HK-2 (cell line): Measurements from ENCODE around the gene PHF5A.
"Not testable (repeated sequence)": the region's sequence is repeated elsewhere in the genome, so short reads cannot be mapped to it uniquely, and the experiment has no call there.

Experiments used
- DNase-seq: peaks from one replicate; pipeline ENCODE4 v3.0.0-alpha.2; 2018; ENCODE audit not compliant: unreplicated experiment

Gene PHF5A

DNA sequence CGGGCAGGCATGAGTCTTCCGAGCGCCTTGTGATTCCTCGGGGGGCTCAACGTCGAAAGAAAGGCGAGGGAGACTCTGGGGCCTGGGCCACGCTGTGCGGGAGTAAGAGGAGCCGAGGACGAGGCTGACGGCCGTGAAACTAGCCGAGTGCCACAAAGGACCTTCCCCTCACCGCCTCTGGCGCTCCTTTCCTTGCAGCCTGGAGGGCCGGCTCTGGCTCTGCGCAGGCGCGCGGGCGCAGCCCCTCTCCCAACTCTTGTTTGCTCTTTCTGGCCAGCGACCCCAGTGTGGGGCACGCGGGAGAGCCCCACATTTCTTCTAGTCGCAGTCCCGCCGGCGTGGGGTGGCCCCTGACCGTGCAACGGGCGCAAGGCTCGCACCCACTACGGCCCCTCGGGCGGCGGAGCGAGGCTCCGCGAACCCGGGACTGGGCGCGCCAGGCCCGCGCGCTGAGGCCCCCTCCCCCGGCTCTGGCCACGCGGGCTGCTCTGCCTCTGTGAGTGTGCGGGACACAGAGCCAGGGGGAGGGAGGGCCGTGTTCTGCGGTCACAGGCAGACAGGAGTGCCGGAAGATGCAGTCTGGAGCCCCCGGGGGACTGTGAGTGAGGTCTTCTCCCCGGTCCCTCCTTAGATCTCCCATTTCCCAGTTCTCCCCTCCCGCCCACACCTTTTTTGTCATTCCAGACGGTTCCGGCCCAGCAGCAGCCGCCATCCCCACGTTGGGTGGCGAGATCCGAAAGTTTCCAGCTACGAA lies 20.9 kb downstream of the PHF5A start:
- peak; percentile 66 for DNase-seq

DNA sequence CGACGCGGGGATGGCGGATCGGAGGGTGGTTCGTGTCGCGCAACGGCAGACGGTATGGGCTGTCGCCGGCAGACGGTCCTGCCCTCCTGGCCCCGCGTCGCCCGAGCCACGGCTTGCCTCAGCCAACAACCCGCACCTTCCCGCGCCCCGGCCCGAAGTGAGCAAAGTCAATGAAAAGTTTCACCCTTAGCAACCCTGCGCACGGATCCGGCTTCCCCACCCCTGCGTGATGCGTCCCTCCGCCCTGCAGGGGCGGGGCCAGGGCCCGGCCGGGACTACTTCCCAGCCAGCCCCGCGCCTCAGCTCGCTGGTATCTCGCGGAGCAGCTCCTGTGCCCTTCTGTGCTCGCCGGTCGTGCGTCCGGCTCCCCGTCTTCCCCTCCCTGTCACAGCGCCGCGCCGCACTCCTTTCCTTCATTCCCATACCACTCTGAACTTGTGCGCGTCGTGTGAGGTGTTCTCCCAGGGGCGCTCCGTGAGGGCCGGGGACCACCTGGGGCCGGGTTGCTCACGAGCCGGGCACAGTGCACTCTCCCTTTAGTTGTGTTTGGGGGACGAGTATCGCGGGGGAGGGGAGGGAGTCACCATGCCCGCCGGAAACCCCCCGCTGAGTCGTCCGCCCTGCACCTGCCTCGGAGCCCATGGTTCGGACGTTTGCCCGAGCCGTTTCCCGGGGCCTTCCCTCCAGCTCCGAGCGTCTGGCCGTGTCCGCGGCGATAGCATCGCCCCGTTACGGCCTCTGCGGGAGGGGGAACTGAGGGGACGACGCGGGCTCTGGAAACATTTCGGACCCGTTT lies 21.7 kb downstream of the PHF5A start, which contains the start of gene TOB2:
TOB2 (minus strand) TSS at position 163 of the 796 bp plus-strand sequence. CDS start 9,456 bp downstream, outside the sequence.
- DNase-seq: peak; percentile 91

DNA sequence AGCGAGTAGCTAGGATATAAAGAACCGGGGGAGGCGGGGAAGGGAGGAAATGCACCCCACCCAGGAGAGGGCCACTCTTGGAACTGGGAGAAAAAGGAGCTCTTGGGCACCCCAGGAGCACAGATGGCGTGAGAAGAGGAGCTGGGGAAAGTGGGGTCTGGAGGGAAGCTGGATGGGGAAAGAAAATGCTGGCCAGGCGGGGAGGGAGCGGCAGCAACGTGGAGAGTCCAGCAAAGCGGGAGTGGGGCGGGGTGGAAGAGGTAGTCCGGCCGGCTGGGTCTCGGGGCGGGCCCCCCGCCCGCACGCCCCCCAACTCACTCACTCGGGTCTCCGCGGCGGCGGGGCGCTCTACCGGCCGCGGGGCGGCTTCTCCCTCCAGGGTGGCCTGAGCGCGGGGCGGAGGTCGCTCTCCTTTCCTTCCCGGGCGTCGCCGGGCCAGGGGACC lies 22.4 kb downstream of the PHF5A start:
- DNase-seq: peak; percentile 15

DNA sequence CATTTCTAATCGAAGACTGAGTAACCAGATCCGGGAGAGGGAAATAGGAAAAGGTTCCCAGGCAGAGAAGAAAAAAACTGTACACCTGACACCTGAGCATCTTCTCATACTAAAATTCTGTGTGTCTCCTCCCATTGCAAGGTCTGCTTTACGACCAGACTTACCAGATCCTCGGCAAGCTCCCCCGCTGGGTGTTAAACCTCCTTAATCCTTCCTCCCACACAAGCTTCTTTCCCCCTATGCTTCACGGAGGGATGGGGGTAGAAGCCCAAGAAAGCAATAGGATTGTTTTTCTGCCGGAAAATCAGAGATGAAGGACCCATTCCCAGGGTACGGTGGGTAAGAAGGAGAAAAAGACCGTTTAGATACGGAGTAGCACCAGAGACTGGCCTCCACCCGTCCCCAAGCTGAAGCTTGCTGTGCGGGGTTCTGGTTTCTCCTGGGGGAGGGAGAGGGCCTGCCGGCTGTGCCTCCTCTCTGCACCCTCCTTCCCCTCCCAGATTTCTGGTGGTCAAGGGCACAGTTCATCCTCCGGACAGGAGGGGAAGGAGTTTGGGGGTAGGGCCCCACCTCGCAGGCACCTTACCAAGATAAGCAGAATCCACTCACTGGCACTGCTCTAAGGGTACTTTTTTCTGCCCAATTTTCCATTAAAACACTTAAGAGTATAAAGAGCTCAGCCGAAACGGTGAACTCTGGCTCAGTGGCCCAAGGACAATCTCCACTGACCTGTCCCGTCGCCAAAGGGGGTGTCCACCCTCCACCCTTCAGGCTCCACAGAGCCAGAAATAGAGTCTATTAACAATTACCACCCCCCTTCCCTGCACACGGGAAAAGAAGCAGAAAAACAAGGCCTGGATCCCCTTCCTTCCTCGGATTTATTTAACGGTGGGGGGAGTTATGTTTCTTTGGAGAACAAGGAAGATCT lies 23.1 kb downstream of the PHF5A start:
- DNase-seq: peak; percentile 16

DNA sequence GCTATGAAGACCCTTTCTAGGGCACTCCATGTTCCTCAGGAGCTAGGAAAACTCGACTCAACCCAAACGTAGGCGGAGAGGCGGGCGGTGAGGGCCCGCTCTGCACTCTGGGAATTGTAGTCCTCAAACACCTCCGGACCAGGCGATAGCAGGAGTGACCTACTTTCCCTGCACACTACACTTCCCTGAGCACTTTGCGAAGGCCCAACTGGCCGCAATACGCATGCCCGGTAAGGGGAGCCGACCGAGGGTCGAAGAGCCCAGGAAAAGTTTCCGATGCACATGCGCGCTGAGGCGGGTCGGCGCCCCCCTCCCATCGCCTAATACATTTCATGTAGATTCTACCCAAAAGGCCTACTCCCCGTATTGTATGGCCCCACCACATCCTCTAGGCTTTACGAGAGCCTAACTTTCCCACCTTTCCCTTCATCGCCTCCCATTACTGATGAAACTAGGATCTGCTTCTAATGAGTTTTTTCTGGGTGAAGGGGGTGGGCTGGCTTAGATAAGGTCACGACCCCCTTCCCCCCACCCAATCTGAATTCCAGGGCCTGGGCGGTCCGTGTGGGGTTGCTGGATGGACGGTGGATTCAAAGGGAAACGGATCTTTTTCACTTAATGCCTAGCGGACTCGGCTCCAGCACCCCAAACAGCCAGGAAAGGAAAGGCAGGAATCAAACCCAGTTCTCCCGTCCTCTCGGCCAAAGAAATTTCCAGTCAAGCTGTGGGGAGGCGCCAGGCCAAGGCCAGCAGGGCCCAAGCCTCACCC lies 23.9 kb downstream of the PHF5A start:
- peak; percentile 85 for DNase-seq

DNA sequence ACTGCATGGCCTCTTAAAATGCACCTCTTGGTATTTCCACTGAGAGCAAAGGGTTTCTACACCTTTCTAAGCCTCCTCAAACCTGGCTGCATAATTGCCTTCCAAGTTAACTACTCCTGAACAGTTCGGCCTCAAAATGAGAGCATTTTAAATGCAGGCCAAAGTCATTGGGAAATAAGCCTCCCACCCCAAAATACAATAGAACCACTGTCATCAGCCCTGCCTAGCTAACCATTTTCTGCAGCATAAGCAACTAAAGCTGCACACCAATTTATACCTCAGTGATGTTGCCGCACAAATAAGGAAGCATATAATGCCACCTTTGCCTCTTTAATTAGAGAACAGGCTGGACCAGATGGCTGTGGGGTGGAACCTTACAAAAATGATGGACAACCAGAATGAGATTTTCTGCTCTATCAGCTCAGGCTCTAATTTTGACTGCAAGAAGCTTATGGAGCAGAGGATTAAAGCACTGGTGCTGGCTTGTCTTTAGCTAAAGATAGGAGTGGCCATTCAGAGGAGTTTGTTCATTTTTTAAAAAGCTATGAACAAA lies 26.2 kb downstream of the PHF5A start:
- no peak for DNase-seq

DNA sequence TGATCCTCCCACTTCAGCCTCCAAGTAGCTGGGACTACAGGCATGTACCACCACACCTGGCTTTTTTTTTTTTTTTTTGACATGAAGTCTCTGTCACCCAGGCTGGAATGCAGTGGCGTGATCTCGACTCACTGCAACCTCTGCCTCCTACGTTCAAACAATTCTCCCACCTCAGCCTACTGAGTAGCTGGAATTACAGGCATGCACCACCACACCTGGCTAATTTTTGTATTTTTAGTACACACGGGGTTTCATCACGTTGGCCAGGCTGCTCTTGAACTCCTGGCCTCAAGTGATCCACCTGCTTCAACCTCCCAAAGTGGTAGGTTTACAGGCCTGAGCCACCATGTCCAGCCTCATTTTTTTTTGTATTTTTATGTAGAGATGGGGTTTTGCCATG lies 28.0 kb downstream of the PHF5A start:
- not testable (repeated sequence) for DNase-seq

DNA sequence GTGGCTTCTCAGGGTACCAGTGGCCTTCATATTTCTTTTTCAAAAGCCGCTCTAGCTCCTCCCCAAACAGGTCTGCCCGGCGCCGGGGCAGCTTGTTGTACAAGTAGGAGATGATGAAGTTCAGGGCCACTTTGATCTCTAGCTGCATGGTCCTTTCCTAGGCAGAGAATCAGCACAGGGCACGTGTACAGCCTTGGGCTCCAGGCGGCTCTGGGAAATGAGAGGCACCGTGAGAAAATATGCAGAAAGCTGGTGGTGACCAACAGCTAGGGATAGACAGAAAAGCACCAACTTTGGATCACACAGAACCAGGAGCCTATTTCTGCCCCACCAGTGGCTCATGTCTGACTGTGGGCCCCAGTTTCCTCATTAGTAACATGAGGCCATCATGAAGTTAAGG lies 31.3 kb downstream of the PHF5A start:
- no peak for DNase-seq

DNA sequence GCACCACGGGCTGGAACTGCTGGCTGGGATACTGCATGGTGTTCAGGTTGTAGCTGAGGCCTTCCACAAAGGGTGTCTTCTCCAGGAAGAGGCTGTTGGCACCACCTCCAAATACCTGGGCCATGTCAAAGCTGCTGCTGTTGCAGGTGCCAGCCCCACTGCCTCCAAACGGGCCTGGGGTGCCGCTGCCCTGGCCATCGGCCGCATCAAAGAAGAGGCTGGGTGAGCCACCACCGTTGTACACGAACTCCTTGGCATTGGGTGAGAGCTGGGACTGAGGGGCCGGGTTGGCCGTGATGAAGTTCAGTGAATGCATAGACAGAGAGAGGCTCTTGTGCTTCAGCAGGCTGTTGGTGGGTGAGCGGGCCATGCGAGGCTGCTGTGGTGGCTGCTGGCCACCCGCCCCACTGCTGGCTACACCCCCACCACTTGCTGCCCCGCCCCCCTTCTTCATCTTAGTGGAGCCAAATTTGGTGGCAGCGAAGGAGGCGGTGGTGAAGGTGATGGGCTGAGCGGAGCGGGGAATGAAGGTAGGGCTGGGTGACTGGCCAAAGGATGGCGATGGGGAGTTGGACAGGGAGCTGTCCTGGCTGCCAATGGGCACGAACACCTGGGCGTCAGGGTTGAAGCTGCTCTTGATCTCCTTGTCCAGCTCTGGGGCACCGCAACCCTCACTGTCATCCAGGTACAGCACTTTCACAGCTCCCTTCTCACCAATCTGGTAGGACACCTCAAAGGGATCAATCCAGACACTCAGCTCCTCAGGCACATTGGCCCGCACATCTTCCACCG lies 32.0 kb downstream of the PHF5A start:
- no peak for DNase-seq

DNA sequence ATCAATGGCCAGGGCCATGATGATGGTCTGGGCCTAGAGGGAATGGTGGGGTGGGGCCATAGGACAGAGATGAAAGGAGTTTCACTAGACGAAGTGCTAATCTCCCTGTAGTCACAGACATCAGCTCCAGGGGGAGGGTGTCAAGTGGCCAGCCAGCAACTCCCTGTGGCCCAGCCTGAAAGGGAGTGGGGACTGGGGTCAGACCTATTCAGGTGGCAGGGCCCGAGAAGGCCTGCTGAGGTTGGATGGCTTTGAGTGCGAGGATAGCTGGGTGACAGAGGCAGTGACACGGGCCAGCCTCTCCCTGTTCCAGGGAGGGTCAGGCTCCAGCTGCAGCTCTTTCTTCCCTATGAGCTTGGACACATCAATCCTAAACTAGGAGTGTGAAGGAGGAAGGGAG lies 32.9 kb downstream of the PHF5A start:
- no peak for DNase-seq

DNA sequence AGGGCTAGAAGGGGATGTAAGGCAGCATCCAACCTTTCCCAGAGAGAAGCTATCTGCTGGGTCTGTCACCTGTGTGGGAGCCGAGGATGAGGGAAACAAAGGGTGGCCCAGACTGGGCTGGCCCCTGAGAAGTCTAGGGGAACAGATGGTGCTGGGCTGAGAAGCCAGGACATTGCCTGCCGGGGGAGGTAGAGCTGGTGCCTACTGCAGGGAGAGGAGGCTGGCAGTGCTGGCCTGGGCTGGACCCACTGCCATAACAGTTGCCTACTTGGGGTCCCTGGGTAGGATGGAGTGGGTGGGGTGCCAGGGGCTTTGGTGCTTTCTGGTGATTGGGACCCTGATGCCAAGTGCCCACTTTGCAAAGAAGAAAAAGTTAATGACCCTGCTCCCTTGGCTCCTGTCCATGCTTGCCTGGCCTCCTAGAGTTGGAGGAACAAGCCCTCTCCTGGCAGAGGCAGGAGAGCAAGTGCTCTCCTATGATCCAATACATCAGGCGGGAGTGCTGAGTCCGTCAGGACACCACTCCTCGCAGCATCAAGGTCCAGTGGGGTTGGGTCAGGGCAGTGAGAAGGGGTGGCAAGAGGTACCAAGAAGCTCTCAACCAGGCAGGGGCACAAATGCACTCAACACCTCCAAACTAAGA lies 34.0 kb downstream of the PHF5A start:
- DNase-seq: not testable (repeated sequence)

DNA sequence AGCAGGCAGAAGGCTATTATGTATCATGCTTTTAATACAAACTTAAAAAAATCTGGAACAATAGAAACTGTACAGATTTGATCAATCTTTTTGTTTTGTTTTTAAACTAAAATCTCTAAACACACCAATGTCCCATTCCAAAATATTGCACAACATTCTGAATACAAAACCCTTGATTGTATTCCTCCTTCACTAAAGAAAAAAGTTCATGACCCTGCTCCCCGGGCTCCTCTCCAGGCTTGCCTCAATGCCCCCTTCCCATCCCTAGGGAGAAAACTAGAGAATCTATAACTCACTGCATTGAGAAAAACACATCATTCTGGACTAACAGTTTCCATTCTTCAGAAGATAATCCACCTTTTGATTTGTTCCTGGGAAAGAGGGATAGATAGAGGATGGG lies 35.0 kb downstream of the PHF5A start:
- not testable (repeated sequence) for DNase-seq

DNA sequence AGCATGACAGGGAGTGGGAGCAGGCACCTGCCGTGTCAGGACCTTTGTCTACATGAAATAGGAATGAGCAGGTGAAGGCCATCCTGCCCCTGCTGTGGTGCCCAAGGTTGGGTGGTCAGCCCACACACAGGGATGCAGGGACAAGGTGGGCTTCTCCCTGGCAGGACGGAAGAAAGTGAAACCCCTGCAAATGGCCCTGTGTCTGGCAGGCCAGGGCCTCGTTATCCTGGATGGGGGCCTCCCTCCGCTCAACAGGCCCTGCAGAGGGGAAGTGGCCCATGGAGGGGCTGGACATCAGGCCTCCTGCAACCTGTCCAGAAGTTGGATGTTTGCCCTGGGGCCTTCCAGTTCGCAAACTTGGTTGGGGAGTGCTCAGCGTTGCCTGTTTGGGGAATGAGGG lies 36.8 kb downstream of the PHF5A start:
- no peak for DNase-seq

DNA sequence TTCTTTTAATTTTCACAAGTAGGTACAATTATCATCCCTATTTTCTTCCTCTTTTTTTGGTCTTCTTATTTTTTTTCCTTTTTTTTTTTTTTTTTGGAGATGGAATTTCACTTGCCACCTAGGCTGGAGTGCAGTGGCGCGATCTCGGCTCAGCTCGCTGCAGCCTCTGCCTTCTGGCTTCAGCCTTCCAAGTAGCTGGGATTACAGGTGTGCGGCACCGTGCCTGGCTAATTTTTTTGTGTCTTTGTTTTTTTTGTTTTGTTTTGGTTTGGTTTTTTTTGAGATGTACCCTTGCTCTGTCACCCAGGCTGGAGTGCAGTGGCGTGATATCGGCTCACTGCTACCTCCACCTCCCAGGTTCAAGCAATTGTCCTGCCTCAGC lies 38.5 kb downstream of the PHF5A start:
- DNase-seq: no peak

DNA sequence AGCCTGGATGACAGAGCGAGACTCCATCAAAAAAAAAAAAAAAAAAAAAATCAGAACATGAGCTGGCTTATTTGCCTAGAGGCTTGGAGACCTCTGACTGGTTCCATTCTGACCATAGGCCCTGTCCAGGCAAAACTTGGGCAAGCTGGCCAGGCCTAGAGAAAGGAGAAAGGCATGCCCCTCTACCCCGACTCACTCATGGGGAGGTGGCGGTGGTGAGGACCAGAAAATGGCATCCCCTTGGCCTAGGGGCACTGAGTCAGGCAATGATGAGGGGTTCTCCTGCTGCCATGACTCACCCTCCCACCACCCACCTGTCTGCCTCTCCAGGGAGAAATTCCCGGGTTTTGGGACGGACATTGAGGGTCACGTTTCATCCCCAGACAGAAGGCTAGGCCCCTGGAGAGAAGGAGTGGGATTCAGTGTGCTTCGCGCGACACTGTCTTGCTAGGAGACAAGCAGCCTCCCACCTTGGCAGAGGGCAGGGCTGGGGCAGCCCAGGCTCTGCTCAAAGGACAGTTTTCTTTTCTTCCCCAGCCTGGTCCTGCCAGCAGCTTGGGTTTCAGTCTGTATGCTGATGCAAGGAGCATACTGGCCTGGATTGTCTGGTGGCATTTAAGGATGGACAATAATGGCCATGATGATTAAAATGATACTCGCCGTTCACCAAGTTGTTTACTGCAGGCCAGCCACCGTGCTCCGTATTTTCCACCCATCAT lies 39.1 kb downstream of the PHF5A start:
- DNase-seq: no peak

DNA sequence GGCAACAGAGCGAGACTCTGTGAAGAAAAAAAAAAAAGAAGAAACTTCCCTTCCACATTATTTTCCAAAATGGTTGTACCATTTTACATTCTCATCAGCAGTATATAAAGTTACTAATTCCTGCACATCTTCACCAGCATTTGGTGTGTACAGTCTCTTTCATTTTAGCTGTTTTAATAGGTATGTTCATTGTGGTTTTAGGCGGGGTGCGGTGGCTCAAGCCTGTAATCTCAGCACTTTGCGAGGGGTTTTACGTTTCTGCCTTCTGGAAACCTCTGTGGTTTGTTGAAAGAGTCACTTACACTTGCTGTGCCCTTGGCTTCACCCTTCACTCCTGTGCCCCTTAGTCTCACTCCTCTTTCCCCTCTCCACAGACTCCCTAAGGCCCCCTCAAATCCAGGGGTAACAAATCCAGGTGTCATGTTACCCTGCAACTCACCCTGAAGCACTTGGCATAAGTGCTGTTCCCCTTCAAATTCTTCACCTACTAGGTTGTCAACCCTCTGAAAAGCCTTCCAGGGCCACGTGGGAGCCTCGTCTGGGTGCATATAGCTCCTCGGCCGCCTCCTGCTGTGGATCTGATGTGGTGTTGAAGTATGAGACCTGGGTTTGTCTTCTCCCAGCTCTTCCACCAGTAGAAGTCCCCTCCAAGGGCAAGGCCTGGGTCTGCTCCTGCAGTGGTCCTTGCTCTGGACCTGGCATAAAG lies 42.7 kb downstream of the PHF5A start:
- no peak for DNase-seq

DNA sequence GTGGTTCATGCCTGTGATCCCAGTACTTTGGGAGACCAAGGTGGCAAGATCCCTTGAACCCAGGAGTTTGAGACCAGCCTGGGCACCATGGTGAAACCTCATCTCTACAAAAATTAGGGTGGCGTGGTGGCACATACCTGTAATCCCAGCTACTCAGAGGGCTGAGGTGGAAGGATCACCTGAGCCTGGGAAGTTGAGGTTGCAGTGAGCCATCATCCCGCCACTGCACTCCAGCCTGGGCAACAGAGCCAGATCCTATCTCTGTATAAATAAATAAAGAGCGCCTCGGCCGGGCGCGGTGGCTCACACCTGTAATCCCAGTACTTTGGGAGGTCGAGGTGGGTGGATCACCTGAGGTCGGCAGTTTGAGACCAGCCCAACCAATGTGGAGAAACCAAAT lies 49.8 kb downstream of the PHF5A start:
- DNase-seq: no peak
